DOHH2 (cell line): Measurements from ENCODE around the gene PCDHGB3.

Source experiments
- H3F3A ChIP-seq: fragments of 200-600 bp; sonication (generic), shearing (Covaris generic); 2 replicates; pipeline ENCODE4 v1.6.0; 2016; ENCODE audit warnings: antibody characterized with exemption, mild to moderate bottlenecking; ENCODE audit not compliant: control insufficient read depth, insufficient read depth
- H3K27ac ChIP-seq: fragments of 200-600 bp; sonication (generic); 2 replicates; pipeline ENCODE4 v1.5.1; 2014; ENCODE audit warnings: low read depth, mild to moderate bottlenecking, low read length, moderate library complexity
- H3K27me3 ChIP-seq: fragments of 200-600 bp; sonication (generic); 2 replicates; pipeline ENCODE4 v1.6.1; 2014; ENCODE audit warnings: mild to moderate bottlenecking, low read length, mixed read lengths; ENCODE audit not compliant: control insufficient read depth
- H3K36me3 ChIP-seq: fragments of 200-600 bp; sonication (generic); 2 replicates; pipeline ENCODE4 v1.6.1; 2014; ENCODE audit warnings: mild to moderate bottlenecking, low read length, moderate library complexity, mixed read lengths; ENCODE audit not compliant: control insufficient read depth
- H3K4me1 ChIP-seq: fragments of 200-600 bp; sonication (generic); 2 replicates; pipeline ENCODE4 v1.6.1; 2014; ENCODE audit warnings: mild to moderate bottlenecking, low read length, mixed read lengths; ENCODE audit not compliant: control insufficient read depth
- H3K4me2 ChIP-seq: fragments of 200-600 bp; sonication (generic); 2 replicates; pipeline ENCODE4 v1.6.0; 2014; ENCODE audit warnings: mild to moderate bottlenecking, low read length, moderate library complexity
- H3K4me3 ChIP-seq: fragments of 200-600 bp; sonication (generic); 2 replicates; pipeline ENCODE4 v1.5.1; 2014; ENCODE audit warnings: mild to moderate bottlenecking, low read length, mixed read lengths
- H3K79me2 ChIP-seq: fragments of 200-600 bp; sonication (generic); 2 replicates; pipeline ENCODE4 v1.6.1; 2014; ENCODE audit warnings: mild to moderate bottlenecking, low read length, mixed read lengths; ENCODE audit not compliant: control insufficient read depth
- H3K9me2 ChIP-seq: fragments of 200-600 bp; sonication (generic); replicated peaks from 2 replicates; pipeline ENCODE4 v1.6.1; 2014; ENCODE audit warnings: mild to moderate bottlenecking, low read length, mixed read lengths; ENCODE audit not compliant: control insufficient read depth
- H3K9me3 ChIP-seq: fragments of 200-600 bp; sonication (generic); 2 replicates; pipeline ENCODE4 v1.6.1; 2014; ENCODE audit warnings: antibody characterized with exemption, low read length, mixed read lengths; ENCODE audit not compliant: control insufficient read depth, insufficient read depth
- H4K20me1 ChIP-seq: fragments of 200-600 bp; sonication (generic); 2 replicates; pipeline ENCODE4 v1.6.0; 2014; ENCODE audit warnings: low read depth, mild to moderate bottlenecking, antibody characterized with exemption, low read length, moderate library complexity; ENCODE audit not compliant: control insufficient read depth, insufficient read depth
- CTCF ChIP-seq: fragments of 200-600 bp; sonication (generic); IDR thresholded peaks from one replicate; pipeline ENCODE4 v1.5.1; 2014; ENCODE audit warnings: antibody characterized with exemption, mild to moderate bottlenecking, low read depth, low read length; ENCODE audit not compliant: poor library complexity, severe bottlenecking
- EZH2phosphoT487 ChIP-seq: fragments of 200-600 bp; sonication (generic); IDR thresholded peaks from 2 replicates; pipeline ENCODE4 v1.6.1; 2017; ENCODE audit warnings: borderline replicate concordance, mild to moderate bottlenecking, antibody characterized with exemption, low read length, moderate library complexity, mixed read lengths

PCDHGB3 gene

GRCh38 chr5:141409598-141410306, 39.7 kb downstream of the PCDHGB3 start:
- no peak overlapping the region for H3K4me3 ChIP-seq
- H3K27ac ChIP-seq = no peak overlapping the region
- H3K4me1 ChIP-seq = no peaks in the 10 kb centered on the region
- H4K20me1 ChIP-seq = no peaks in the 10 kb centered on the region
- H3K9me3 ChIP-seq = peaks cover 14% of the 10 kb centered on the region; the same call in 1 of the 2 replicates
- no peaks in the 10 kb centered on the region for H3F3A ChIP-seq
- no peak overlapping the region for H3K4me2 ChIP-seq
- H3K79me2 ChIP-seq = no peaks in the 10 kb centered on the region
- no peaks in the 10 kb centered on the region for H3K27me3 ChIP-seq
- no peaks in the 10 kb centered on the region for H3K9me2 ChIP-seq
- TF ChIP-seq CTCF = no peak
- TF ChIP-seq EZH2phosphoT487 = no peak
- H3K36me3 ChIP-seq = peaks cover 21% of the 10 kb centered on the region

- Histone ChIP-seq H3K4me2 (no peak overlapping the region), H3F3A (no peaks in the 10 kb centered on the region), H3K9me2 (no peaks in the 10 kb centered on the region), H3K27me3 (no peaks in the 10 kb centered on the region), H4K20me1 (no peaks in the 10 kb centered on the region), H3K4me3 (no peak overlapping the region), H3K36me3 (peaks cover 18% of the 10 kb centered on the region), H3K79me2 (no peaks in the 10 kb centered on the region), H3K27ac (no peak overlapping the region), H3K9me3 (peaks cover 14% of the 10 kb centered on the region; the same call in 1 of the 2 replicates), H3K4me1 (no peaks in the 10 kb centered on the region)
- TF ChIP-seq CTCF = no peak
- no peak for TF ChIP-seq EZH2phosphoT487
Observed at GRCh38 chr5:141411575-141411974, 41.5 kb downstream of the PCDHGB3 start.

- Histone ChIP-seq H3K4me1 (no peaks in the 10 kb centered on the region), H3K27me3 (no peaks in the 10 kb centered on the region), H3K36me3 (peaks cover 15% of the 10 kb centered on the region), H3K79me2 (no peaks in the 10 kb centered on the region), H4K20me1 (no peaks in the 10 kb centered on the region), H3F3A (no peaks in the 10 kb centered on the region), H3K9me3 (peaks cover 18% of the 10 kb centered on the region; the same call in 1 of the 2 replicates), H3K4me2 (no peak within 1 kb of the TSS), H3K4me3 (no peak within 1 kb of the TSS), H3K27ac (no peak within 1 kb of the TSS), H3K9me2 (no peaks in the 10 kb centered on the region)
- TF ChIP-seq CTCF (peak; percentile 28), EZH2phosphoT487 (no peak)
Observed at GRCh38 chr5:141412854-141413539, 43.0 kb downstream of the PCDHGB3 start, which contains the start of gene PCDHGA10. PCDHGA10 (plus strand) TSS chr5:141412987; CDS start chr5:141413176, 189 bp downstream.
